A549 (cell line): ENCODE results near the gene ZMYND10. TPM values are rescaled to one million over a fixed set of nuclear protein-coding genes. Genes with fewer than 3 reads are reported as not detected.

Experiments used
- BHLHE40 ChIP-seq: IDR thresholded peaks from 2 replicates; pipeline ENCODE4 v1.6.1; 2012; ENCODE audit warnings: low read depth, low read length, inconsistent platforms
- HDAC2 ChIP-seq: fragments of 200-600 bp; sonication (generic); IDR thresholded peaks from 2 replicates; pipeline ENCODE4 v1.6.1; 2016
- HOXB13 ChIP-seq: fragments of 250-450 bp; sonication (Bioruptor Pico); IDR thresholded peaks from 2 replicates; pipeline ENCODE4 v1.5.0; 2020; ENCODE audit warnings: low read depth, mild to moderate bottlenecking, moderate library complexity
- PHF8 ChIP-seq: fragments of 200-600 bp; sonication (generic); IDR thresholded peaks from 2 replicates; pipeline ENCODE4 v1.6.1; 2016; ENCODE audit warnings: low read depth, mild to moderate bottlenecking, antibody characterized with exemption, moderate library complexity, borderline replicate concordance
- RAD21 ChIP-seq, 2 experiments: fragments of >200 bp in 1 of 2; sonication (Bioruptor Twin) in 1 of 2; formaldehyde crosslinking in 1 of 2; IDR thresholded peaks in 1 of 2; conservative IDR thresholded peaks in 1 of 2; 2 replicates in 1 of 2; 3 replicates in 1 of 2; pipeline ENCODE4 v1.6.1; 2012 to 2018; ENCODE audit warnings: inconsistent platforms in 1 of 2
- RNF2 ChIP-seq: fragments of 200-600 bp; sonication (generic); IDR thresholded peaks from 2 replicates; pipeline ENCODE4 v1.6.1; 2016; ENCODE audit warnings: low read depth, mild to moderate bottlenecking, antibody characterized with exemption, moderate library complexity, borderline replicate concordance
- polyA plus RNA-seq, 4 experiments: library from polyadenylated mRNA; depleted of rRNA in 3 of 4; stranded (reverse); fragments of >200 nt; fragmentation: RNase III in 1 of 4; extraction: RNeasy Plus Mini Kit Qiagen cat#74134 plus additional on column Dnase treatment in 1 of 4; gene quantifications; 2 replicates in 3 of 4; 3 replicates in 1 of 4; pipeline ENCODE4 v1.2.3, GENCODE V29; 2011 to 2017
- TF ChIP-seq, protein P1 (sequence below): fragments of 200-600 bp; sonication (generic); IDR thresholded peaks from 2 replicates; pipeline ENCODE4 v1.6.1; 2016; ENCODE audit warnings: antibody characterized with exemption, mild to moderate bottlenecking, moderate library complexity
- TF ChIP-seq, protein P2 (sequence below): fragments of 150-350 bp; IDR thresholded peaks from 2 replicates; pipeline ENCODE4 v1.6.1; 2014; ENCODE audit warnings: low read depth, mild to moderate bottlenecking, low read length

The ZMYND10 gene
- polyA plus RNA-seq, 2 of the 4 experiments (the other 2 are of a cell fraction), result 0.43 to 0.77 TPM

DNA sequence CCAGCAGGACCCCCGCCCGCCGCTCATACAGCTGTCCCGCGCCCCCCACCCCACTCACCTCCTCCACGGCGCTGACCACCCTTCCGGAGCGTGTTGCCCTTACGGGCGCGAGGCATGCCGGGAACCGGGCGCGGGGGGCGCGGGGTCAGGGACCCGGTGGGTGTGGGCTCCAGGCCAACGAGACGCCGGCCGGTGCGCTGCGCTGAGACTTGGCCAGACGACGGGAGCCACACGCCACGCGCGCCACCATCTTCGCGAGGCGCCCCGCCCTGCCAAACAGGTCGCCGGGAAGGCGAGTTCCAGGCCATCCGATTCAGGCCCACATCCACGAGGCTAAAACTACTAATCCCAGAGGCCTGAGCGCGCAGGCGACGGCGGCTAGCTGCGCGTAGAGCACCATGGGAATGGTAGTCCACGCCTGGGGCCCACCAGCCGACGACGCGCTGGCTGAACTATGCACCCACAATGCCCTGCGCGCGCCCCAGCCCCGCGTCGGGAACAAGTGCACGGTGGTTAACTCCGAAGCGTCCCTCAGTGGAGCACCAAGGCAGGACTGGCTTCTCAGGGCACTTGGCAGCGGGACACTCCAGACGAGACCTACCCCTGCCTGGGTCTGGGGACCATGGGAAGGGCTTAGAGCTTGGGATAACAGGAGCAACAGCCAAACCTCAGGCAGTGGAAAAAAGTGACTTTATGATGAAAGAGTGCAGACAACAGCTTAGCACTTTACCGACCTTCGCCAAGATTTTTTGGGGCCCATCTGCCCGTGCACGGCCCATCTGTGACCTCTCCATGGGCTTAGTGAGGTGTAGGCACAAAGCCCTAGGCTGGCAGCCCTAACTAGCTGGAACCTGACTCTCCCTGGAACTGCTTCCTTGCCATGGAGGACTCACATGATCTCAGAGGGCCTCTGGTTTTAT, 53.1 kb downstream of the ZMYND10 start, which contains the start of gene IFRD2 (continued):
- no peak for TF ChIP-seq RAD21 (conservative IDR thresholded peaks at IDR 0.05 in 1 of 2, IDR thresholded peaks at IDR 0.05 in 1 of 2)
- TF ChIP-seq, protein P1, sequence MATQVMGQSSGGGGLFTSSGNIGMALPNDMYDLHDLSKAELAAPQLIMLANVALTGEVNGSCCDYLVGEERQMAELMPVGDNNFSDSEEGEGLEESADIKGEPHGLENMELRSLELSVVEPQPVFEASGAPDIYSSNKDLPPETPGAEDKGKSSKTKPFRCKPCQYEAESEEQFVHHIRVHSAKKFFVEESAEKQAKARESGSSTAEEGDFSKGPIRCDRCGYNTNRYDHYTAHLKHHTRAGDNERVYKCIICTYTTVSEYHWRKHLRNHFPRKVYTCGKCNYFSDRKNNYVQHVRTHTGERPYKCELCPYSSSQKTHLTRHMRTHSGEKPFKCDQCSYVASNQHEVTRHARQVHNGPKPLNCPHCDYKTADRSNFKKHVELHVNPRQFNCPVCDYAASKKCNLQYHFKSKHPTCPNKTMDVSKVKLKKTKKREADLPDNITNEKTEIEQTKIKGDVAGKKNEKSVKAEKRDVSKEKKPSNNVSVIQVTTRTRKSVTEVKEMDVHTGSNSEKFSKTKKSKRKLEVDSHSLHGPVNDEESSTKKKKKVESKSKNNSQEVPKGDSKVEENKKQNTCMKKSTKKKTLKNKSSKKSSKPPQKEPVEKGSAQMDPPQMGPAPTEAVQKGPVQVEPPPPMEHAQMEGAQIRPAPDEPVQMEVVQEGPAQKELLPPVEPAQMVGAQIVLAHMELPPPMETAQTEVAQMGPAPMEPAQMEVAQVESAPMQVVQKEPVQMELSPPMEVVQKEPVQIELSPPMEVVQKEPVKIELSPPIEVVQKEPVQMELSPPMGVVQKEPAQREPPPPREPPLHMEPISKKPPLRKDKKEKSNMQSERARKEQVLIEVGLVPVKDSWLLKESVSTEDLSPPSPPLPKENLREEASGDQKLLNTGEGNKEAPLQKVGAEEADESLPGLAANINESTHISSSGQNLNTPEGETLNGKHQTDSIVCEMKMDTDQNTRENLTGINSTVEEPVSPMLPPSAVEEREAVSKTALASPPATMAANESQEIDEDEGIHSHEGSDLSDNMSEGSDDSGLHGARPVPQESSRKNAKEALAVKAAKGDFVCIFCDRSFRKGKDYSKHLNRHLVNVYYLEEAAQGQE, result no peak
- TF ChIP-seq, protein P2, sequence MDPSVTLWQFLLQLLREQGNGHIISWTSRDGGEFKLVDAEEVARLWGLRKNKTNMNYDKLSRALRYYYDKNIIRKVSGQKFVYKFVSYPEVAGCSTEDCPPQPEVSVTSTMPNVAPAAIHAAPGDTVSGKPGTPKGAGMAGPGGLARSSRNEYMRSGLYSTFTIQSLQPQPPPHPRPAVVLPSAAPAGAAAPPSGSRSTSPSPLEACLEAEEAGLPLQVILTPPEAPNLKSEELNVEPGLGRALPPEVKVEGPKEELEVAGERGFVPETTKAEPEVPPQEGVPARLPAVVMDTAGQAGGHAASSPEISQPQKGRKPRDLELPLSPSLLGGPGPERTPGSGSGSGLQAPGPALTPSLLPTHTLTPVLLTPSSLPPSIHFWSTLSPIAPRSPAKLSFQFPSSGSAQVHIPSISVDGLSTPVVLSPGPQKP, result no peak
- TF ChIP-seq RNF2, result no peak
- TF ChIP-seq HDAC2, result no peak
- no peak for TF ChIP-seq BHLHE40
- 0 out of 2 replicates have a peak, but pooled peaks have one; percentile 48 for TF ChIP-seq HOXB13 (CRISPR knock-in tag)
- TF ChIP-seq PHF8, result peak; percentile 43; the same call in 1 of the 2 replicates
- TF ChIP-seq, all 56 proteins: peak for 10

Other genes starting within 250 kb of the ZMYND10 start
- 2.9 and 5.0 TPM in 2 replicates for gene SEMA3F, start 190.4 kb downstream of the ZMYND10 start, polyA plus RNA-seq (2011; rRNA removed)
- 9.0 to 10.6 TPM (median 10.1 TPM) in 3 replicates for gene SEMA3F, start 190.4 kb downstream of the ZMYND10 start, polyA plus RNA-seq (2017; fragmentation: RNase III; extraction: RNeasy Plus Mini Kit Qiagen cat#74134 plus additional on column Dnase treatment)
- not detected in 2 replicates for gene GNAT1, start 154.1 kb downstream of the ZMYND10 start, polyA plus RNA-seq (2011; rRNA removed)
- gene GNAT1, start 154.1 kb downstream of the ZMYND10 start, polyA plus RNA-seq (2017; fragmentation: RNase III; extraction: RNeasy Plus Mini Kit Qiagen cat#74134 plus additional on column Dnase treatment), result not detected in 3 replicates
- gene SLC38A3, start 140.5 kb downstream of the ZMYND10 start, polyA plus RNA-seq (2011; rRNA removed), result 0.05 and 0.12 TPM in 2 replicates
- gene SLC38A3, start 140.5 kb downstream of the ZMYND10 start, polyA plus RNA-seq (2017; fragmentation: RNase III; extraction: RNeasy Plus Mini Kit Qiagen cat#74134 plus additional on column Dnase treatment), result 0.10 to 0.13 TPM in 2 of 3 replicates, not detected in the other
- gene GNAI2, start 109.5 kb downstream of the ZMYND10 start, polyA plus RNA-seq (2011; rRNA removed), result 67.0 and 67.8 TPM in 2 replicates
- gene GNAI2, start 109.5 kb downstream of the ZMYND10 start, polyA plus RNA-seq (2017; fragmentation: RNase III; extraction: RNeasy Plus Mini Kit Qiagen cat#74134 plus additional on column Dnase treatment), result 44.6 to 48.8 TPM (median 47.4 TPM) in 3 replicates
- 6.5 and 6.8 TPM in 2 replicates for gene SEMA3B, start 76.6 kb downstream of the ZMYND10 start, polyA plus RNA-seq (2011; rRNA removed)
- 6.5 to 8.4 TPM (median 7.4 TPM) in 3 replicates for gene SEMA3B, start 76.6 kb downstream of the ZMYND10 start, polyA plus RNA-seq (2017; fragmentation: RNase III; extraction: RNeasy Plus Mini Kit Qiagen cat#74134 plus additional on column Dnase treatment)
- not detected in 2 replicates for gene LSMEM2, start 66.6 kb downstream of the ZMYND10 start, polyA plus RNA-seq (2011; rRNA removed)
- 0.09 TPM in 1 of 3 replicates, not detected in the others for gene LSMEM2, start 66.6 kb downstream of the ZMYND10 start, polyA plus RNA-seq (2017; fragmentation: RNase III; extraction: RNeasy Plus Mini Kit Qiagen cat#74134 plus additional on column Dnase treatment)
- 42.2 and 44.5 TPM in 2 replicates for gene IFRD2, start 53.3 kb downstream of the ZMYND10 start, polyA plus RNA-seq (2011; rRNA removed)
- gene IFRD2, start 53.3 kb downstream of the ZMYND10 start, polyA plus RNA-seq (2017; fragmentation: RNase III; extraction: RNeasy Plus Mini Kit Qiagen cat#74134 plus additional on column Dnase treatment), result 79.7 to 86.2 TPM (median 80.9 TPM) in 3 replicates
- 3.0 and 5.2 TPM in 2 replicates for gene HYAL3, start 46.3 kb downstream of the ZMYND10 start, polyA plus RNA-seq (2011; rRNA removed)
- 4.8 to 5.4 TPM (median 5.0 TPM) in 3 replicates for gene HYAL3, start 46.3 kb downstream of the ZMYND10 start, polyA plus RNA-seq (2017; fragmentation: RNase III; extraction: RNeasy Plus Mini Kit Qiagen cat#74134 plus additional on column Dnase treatment)
- gene NAA80, start 46.3 kb downstream of the ZMYND10 start, polyA plus RNA-seq (2011; rRNA removed), result 3.1 and 4.5 TPM in 2 replicates
- gene NAA80, start 46.3 kb downstream of the ZMYND10 start, polyA plus RNA-seq (2017; fragmentation: RNase III; extraction: RNeasy Plus Mini Kit Qiagen cat#74134 plus additional on column Dnase treatment), result 4.5 to 5.4 TPM (median 5.3 TPM) in 3 replicates
- gene HYAL1, start 42.2 kb downstream of the ZMYND10 start, polyA plus RNA-seq (2011; rRNA removed), result 1.1 and 1.6 TPM in 2 replicates
- 0.42 to 0.62 TPM (median 0.54 TPM) in 3 replicates for gene HYAL1, start 42.2 kb downstream of the ZMYND10 start, polyA plus RNA-seq (2017; fragmentation: RNase III; extraction: RNeasy Plus Mini Kit Qiagen cat#74134 plus additional on column Dnase treatment)
- gene HYAL2, start 23.0 kb downstream of the ZMYND10 start, polyA plus RNA-seq (2011; rRNA removed), result 31.0 and 34.6 TPM in 2 replicates
- 21.4 to 24.5 TPM (median 24.4 TPM) in 3 replicates for gene HYAL2, start 23.0 kb downstream of the ZMYND10 start, polyA plus RNA-seq (2017; fragmentation: RNase III; extraction: RNeasy Plus Mini Kit Qiagen cat#74134 plus additional on column Dnase treatment)
- gene TUSC2, start 17.5 kb downstream of the ZMYND10 start, polyA plus RNA-seq (2011; rRNA removed), result 23.5 and 26.7 TPM in 2 replicates
- 18.2 to 19.9 TPM (median 18.8 TPM) in 3 replicates for gene TUSC2, start 17.5 kb downstream of the ZMYND10 start, polyA plus RNA-seq (2017; fragmentation: RNase III; extraction: RNeasy Plus Mini Kit Qiagen cat#74134 plus additional on column Dnase treatment)
- gene RASSF1, start 4.9 kb downstream of the ZMYND10 start, polyA plus RNA-seq (2011; rRNA removed), result 11.9 and 15.4 TPM in 2 replicates
- 14.4 to 15.7 TPM (median 15.5 TPM) in 3 replicates for gene RASSF1, start 4.9 kb downstream of the ZMYND10 start, polyA plus RNA-seq (2017; fragmentation: RNase III; extraction: RNeasy Plus Mini Kit Qiagen cat#74134 plus additional on column Dnase treatment)
- 19.9 and 28.5 TPM in 2 replicates for gene NPRL2, start 5.0 kb upstream of the ZMYND10 start, polyA plus RNA-seq (2011; rRNA removed)
- 17.5 to 19.5 TPM (median 17.7 TPM) in 3 replicates for gene NPRL2, start 5.0 kb upstream of the ZMYND10 start, polyA plus RNA-seq (2017; fragmentation: RNase III; extraction: RNeasy Plus Mini Kit Qiagen cat#74134 plus additional on column Dnase treatment)
- 14.4 and 23.1 TPM in 2 replicates for gene CYB561D2, start 5.1 kb upstream of the ZMYND10 start, polyA plus RNA-seq (2011; rRNA removed)
- gene CYB561D2, start 5.1 kb upstream of the ZMYND10 start, polyA plus RNA-seq (2017; fragmentation: RNase III; extraction: RNeasy Plus Mini Kit Qiagen cat#74134 plus additional on column Dnase treatment), result 17.2 to 17.9 TPM (median 17.7 TPM) in 3 replicates
- 17.4 and 18.8 TPM in 2 replicates for gene TMEM115, start 13.8 kb upstream of the ZMYND10 start, polyA plus RNA-seq (2011; rRNA removed)
- gene TMEM115, start 13.8 kb upstream of the ZMYND10 start, polyA plus RNA-seq (2017; fragmentation: RNase III; extraction: RNeasy Plus Mini Kit Qiagen cat#74134 plus additional on column Dnase treatment), result 22.0 to 26.8 TPM (median 26.8 TPM) in 3 replicates
- gene CACNA2D2, start 157.9 kb upstream of the ZMYND10 start, polyA plus RNA-seq (2011; rRNA removed), result 0.21 and 0.22 TPM in 2 replicates
- gene CACNA2D2, start 157.9 kb upstream of the ZMYND10 start, polyA plus RNA-seq (2017; fragmentation: RNase III; extraction: RNeasy Plus Mini Kit Qiagen cat#74134 plus additional on column Dnase treatment), result 0.41 to 0.75 TPM (median 0.55 TPM) in 3 replicates
- gene C3orf18, start 222.0 kb upstream of the ZMYND10 start, polyA plus RNA-seq (2011; rRNA removed), result 3.4 and 5.0 TPM in 2 replicates
- 3.9 to 5.9 TPM (median 5.4 TPM) in 3 replicates for gene C3orf18, start 222.0 kb upstream of the ZMYND10 start, polyA plus RNA-seq (2017; fragmentation: RNase III; extraction: RNeasy Plus Mini Kit Qiagen cat#74134 plus additional on column Dnase treatment)
- gene HEMK1, start 223.8 kb upstream of the ZMYND10 start, polyA plus RNA-seq (2011; rRNA removed), result 4.7 and 5.1 TPM in 2 replicates
- 4.3 to 5.4 TPM (median 4.3 TPM) in 3 replicates for gene HEMK1, start 223.8 kb upstream of the ZMYND10 start, polyA plus RNA-seq (2017; fragmentation: RNase III; extraction: RNeasy Plus Mini Kit Qiagen cat#74134 plus additional on column Dnase treatment)